HG03159 (cell line): Measurements from ENCODE around the gene GNG10.

Experiments
- ATAC-seq: cut with Tn5 transposase; IDR thresholded peaks from one replicate; pipeline ENCODE4 v1.9.1; 2021; ENCODE audit warnings: mild to moderate bottlenecking, moderate library complexity; ENCODE audit not compliant: unreplicated experiment

The GNG10 gene

DNA sequence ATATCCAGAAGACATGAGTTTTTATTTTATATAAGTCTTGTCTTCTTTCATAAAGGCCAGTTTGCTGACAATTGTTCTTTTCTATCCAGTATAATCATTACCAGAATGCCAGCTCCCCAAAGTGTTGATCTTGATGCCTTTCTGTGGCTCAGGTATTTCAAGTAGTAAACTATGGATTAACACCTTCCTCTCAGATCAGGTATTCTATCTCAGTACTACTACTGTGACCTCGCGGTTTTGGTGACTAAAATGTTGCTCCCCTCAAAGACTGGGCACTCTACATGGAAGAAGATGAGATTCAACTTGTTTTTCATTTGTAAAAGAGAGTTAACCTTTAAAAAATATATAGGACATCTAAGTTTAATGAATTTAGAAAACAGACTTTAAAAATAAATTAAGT is 58.1 kb downstream of the GNG10 start:
- no peak for ATAC-seq
